Stromal cell of bone marrow (primary cell): Measurements from ENCODE around the gene ST3GAL3.
"Not testable (repeated sequence)": the region's sequence is repeated elsewhere in the genome, so short reads cannot be mapped to it uniquely, and the experiment has no call there.

Source experiments
- DNase-seq: peaks from one replicate; pipeline ENCODE4 v3.0.0-alpha.2; 2012; ENCODE audit warnings: low read depth

Gene ST3GAL3

DNA sequence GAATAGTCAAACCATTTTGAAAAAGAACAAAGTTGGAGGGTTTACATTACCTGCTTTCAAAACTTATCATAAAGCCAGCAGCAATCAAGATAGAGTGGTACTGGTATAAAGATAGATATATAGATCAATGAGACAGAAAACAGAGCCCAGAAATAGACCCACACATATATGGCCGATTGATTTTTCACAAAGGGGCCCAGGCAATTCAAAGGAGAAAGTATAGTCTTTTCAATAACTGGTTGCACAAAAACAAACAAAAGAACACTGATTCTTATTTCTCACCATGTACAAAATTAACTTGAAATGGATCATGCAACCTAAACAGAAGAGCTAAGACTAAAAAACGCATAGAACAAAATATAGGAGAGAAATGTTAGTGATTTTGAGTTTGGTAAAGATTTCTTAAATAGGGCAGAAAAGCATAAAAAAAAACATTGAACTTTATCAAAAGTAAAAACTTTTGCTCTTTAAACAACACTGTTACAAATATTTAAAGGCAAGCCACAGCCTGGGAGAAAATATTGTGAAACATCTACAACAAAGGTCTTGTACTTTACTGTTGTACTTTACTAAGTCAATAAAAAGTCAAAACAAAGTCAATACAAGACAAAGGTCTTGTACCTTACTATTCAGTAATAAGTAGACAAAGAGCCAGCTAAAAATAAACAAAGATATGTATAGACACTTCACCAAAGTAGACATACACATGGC is 50.2 kb downstream of the ST3GAL3 start:
- no peak for DNase-seq

DNA sequence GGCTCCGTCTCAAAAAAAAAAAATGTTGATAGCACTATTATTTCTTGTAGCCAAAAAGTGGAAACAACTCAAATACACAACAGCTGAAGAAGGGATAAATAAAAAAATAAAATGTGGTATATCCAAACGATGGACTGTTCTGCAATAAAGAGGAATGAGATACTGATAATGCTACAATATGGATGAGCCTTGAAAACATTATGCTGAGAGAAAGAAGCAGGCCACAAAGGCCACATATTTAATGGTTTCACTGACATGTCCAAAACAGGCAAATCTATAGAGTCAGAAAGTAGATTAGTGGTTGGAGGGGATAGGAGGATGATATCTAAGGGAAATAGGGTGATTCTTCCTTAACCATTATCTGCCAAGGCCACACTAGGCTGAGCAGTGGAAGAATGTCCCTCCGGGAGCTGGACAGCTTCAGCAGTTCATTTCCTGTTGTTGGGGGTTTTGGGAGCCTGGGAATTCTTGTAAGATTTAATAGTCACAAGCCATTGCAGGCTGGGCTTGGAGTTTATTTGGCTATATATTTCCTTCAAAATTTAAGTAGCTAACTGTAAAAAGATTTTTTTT is 53.5 kb downstream of the ST3GAL3 start:
- no peak for DNase-seq

DNA sequence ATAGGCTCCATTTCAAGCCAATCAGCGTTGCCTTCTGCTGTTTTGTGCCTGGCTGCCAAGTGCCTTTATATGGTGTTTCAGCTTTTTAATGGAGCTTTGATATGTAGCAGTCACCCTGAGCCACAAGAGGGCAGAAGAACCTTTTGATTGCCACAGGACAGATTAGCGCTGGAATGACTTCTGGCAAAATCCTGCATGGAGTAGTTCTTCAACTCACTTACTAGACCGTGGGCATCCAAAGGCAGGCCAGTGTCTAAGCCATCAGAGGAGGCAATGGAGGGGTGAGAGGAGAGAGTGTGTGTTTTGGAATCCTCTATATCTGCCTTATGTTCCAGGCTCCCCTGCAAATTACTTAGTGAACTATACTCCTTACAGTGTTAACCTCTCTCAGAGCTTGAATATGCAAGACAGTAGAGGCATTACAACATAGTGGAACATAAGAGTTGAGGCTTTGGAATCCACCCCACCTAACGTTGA is 56.2 kb downstream of the ST3GAL3 start:
- peak; percentile 93 for DNase-seq

GRCh38 chr1:43764581-43764980 is 57.2 kb downstream of the ST3GAL3 start:
- DNase-seq: no peak

- DNase-seq: no peak
Measured at GRCh38 chr1:43766086-43766784, 58.9 kb downstream of the ST3GAL3 start.

- no peak for DNase-seq
Measured at GRCh38 chr1:43766818-43767525, 59.6 kb downstream of the ST3GAL3 start.

GRCh38 chr1:43768168-43768567 is 60.8 kb downstream of the ST3GAL3 start:
- no peak for DNase-seq

DNA sequence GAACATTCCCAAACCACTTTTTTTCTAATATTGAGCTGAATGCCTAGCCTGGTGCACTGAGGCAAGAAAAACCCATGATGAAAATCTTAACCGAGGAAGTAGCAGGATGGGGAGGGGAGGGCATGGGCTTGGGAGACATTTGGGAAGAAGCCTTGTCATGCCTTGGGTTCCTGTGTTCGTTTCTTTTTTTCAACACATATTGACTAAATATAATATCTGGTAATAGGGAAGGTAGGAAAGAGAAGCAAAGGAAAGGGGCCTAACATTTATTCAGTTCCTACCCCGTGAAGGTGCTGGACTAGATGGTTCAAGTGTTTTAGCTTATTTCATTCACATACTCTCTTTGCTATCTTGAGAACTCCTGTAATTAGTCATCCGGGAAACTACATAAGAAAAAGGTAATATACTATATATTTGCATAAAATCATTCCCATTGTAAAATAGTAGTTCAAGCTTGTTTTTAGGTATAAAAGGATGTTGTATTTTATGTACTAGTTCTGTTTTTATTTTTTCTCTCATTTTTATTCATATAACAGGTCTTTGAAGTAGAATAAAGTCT is 62.1 kb downstream of the ST3GAL3 start:
- DNase-seq: no peak

DNA sequence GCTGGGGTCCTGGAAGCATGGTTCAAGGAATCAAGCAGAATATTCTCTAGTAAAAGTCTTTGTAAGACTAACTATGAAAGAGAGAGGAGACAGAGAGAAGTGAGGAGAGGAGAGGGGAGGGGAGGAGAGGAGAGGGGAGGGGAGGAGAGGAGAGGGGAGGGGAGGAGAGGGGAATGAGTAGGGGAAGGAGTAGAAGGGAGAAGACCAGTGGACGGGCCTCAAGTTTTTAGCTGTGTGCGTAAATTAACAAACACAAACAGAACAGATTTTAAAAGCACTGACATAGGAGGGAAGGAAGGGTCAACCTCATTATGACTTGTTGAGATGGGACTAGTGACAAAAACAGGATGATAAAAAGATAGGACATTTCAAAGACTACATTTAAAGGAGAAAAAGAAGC is 62.8 kb downstream of the ST3GAL3 start:
- DNase-seq: no peak

DNA sequence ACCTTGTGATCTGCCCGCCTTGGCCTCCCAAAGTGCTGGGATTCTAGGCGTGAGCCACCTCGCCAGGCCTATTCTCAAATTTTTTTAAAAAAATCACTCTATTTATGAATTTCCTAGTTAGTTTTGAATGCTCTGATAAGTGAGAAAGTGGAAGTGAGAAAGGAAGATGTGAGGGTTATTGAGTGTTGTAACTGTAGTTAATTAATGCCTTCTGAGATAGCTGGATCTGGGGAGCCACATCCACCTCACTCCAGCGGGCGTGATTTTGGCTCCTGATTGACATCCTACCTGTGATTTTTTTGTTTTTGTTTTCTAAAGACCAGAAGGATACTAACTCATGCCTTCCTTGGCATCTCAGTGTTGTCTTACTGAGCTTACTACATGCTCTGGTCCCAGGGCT is 65.6 kb downstream of the ST3GAL3 start:
- DNase-seq: no peak

- DNase-seq: no peak
Measured at GRCh38 chr1:43773821-43774220, 66.5 kb downstream of the ST3GAL3 start.

DNA sequence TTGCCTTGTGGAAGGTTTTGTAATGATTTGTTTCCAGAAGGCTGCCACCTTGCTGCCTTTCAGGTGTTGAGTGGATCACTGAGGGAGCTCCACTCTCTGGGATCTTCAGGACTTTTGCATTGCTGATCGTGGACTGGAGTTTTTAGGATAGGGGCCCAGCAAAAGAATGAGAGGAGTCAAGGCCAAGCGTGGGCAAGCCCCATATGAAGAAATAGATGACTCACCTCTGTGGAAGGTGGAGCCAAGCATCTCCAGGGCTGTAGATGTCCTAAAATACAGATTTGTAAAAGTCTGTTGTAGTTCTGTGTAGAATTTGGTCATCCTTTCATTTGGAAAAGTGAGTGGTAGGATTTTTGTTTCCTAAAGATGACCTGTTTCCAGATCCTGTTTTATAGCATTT is 67.0 kb downstream of the ST3GAL3 start:
- peak; percentile 43 for DNase-seq

DNA sequence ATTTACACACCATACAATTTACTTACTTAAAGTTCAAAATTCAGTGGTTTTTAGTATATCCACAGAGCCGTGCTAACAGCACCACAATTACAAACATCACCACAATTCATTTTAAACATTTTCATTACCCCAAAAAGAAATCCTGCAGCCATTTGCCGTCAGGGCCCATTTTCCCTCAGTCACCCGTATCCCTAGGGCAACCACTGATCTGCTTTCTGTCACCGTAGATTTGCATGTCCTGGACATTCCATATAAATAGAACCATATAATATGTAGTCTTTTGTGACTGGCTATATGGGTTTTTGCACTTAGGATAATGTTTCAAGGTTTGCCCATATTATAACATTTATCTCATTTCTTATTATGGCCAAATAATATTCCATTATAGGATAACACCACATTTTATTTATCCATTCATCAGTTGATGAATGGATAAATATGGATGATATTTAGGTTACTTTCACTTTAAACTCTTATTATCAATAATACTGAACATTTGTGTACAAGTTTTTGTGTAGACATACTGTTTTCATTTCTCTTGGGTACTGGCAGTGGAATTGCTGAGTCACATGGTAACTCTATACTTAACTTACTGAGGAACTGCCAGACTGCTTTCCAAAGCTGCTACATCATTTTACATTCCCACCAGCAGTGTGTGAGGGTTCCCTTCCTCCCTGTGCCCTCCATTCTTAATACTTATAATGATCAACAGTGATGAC is 68.9 kb downstream of the ST3GAL3 start:
- peak; percentile 87 for DNase-seq

GRCh38 chr1:43777916-43778315 is 70.6 kb downstream of the ST3GAL3 start:
- DNase-seq: not testable (repeated sequence)

DNA sequence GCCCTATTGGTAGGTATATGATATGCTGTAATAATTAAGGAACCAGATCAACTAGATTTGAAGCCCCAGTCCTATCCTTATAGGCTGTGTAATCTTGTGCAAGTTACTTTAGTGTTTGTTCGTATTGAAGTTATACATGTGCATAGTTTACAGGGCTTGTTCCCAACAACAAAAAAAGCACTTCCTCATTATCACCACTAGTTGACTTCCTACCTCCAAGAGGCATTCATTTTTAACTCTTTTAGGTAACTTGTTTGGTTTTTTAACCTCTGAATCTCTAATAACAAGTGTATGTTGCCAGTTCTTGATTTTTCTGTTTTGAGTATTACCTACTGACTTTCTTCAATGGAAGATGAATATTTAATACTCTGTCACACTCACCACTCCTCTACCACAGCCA is 71.9 kb downstream of the ST3GAL3 start:
- DNase-seq: no peak

- no peak for DNase-seq
Measured at GRCh38 chr1:43779805-43780403, 72.6 kb downstream of the ST3GAL3 start.

- peak; percentile 65 for DNase-seq
Measured at GRCh38 chr1:43781574-43781973, 74.2 kb downstream of the ST3GAL3 start.

GRCh38 chr1:43783096-43783670 is 75.8 kb downstream of the ST3GAL3 start:
- DNase-seq: no peak

GRCh38 chr1:43783671-43784205 is 76.4 kb downstream of the ST3GAL3 start:
- DNase-seq: no peak

DNA sequence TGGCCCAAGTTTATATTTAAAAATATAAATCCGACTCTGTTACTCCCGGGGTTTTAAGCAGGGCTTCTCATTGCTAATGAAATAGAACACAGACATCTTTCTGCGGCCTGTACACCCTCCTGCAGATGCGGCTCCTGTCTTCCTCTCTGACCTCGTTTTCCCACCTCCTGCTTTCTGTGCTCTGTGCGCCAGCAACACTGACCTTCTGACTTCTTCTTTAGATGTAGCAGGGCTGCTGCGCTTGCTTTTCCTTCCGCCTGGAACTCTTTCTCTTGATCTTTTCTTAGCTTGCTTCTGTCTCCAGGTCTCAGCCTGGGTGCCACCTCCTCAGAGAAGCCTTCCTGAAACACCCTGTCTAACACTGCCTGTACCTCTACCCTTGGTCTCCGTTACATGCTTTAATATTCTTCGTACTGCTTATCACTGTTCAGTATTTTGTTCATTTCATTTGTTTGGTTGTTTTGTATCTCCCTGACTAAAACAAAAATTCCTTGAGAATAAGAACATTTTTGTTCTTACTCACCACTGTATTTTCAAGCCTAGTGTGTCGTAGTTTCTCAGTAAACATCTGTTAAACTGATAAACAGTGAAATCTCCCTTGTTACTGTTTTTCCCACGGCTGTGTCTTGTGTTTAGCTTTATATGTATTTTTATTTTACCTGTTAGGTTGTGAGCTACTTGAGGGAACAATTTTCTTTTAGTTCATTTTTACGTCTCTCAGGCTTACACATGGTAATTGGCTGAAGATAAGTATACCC is 79.0 kb downstream of the ST3GAL3 start:
- no peak for DNase-seq
